ENCODE results near the gene ARL10. TPM values are rescaled to one million over a fixed set of nuclear protein-coding genes. Genes with fewer than 3 reads are reported as not detected.

Gene ARL10
- polyA plus RNA-seq, 1 of the 3 experiments (the other 2 are of a cell fraction), result 4.6 TPM

- no peak for TF ChIP-seq RAD21 (IDR thresholded peaks at IDR 0.05; ENCODE audit: low read length)
- TF ChIP-seq, protein P1, sequence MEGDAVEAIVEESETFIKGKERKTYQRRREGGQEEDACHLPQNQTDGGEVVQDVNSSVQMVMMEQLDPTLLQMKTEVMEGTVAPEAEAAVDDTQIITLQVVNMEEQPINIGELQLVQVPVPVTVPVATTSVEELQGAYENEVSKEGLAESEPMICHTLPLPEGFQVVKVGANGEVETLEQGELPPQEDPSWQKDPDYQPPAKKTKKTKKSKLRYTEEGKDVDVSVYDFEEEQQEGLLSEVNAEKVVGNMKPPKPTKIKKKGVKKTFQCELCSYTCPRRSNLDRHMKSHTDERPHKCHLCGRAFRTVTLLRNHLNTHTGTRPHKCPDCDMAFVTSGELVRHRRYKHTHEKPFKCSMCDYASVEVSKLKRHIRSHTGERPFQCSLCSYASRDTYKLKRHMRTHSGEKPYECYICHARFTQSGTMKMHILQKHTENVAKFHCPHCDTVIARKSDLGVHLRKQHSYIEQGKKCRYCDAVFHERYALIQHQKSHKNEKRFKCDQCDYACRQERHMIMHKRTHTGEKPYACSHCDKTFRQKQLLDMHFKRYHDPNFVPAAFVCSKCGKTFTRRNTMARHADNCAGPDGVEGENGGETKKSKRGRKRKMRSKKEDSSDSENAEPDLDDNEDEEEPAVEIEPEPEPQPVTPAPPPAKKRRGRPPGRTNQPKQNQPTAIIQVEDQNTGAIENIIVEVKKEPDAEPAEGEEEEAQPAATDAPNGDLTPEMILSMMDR (IDR thresholded peaks at IDR 0.05), result no peak
- TF ChIP-seq POLR2AphosphoS5 (IDR thresholded peaks at IDR 0.05; ENCODE audit: low read depth, low read length), result no peak
- no peak for TF ChIP-seq TCF12 (IDR thresholded peaks at IDR 0.05)
Measured at GRCh38 chr5:176400382-176401156, 35.3 kb downstream of the ARL10 start (continued).

- Histone ChIP-seq H3F3A (replicated peaks; ENCODE audit: insufficient read depth) (no peaks in the 10 kb centered on the region), H3K9ac (no peak overlapping the region), H2AFZ (ENCODE audit: low read depth) (no peak overlapping the region), H3K4me2 (no peak overlapping the region), H4K20me1 (ENCODE audit: insufficient read depth) (no peaks in the 10 kb centered on the region), H3K4me1 (ENCODE audit: control insufficient read depth in 1 of 2, insufficient read depth in 2 of 2, low read depth in 1 of 2, low read length in 1 of 2) (peaks cover 0 to 2% of the 10 kb centered on the region in 2 experiments; a peak in 1 of 4 replicates), H3K9me3 (no peaks in the 10 kb centered on the region), H3K79me2 (ENCODE audit: insufficient read depth) (no peaks in the 10 kb centered on the region), H3K9me2 (no peaks in the 10 kb centered on the region), H3K27ac (ENCODE audit: low read depth in 2 of 2, low read length in 1 of 2) (no peak overlapping the region), H3K4me3 (ENCODE audit: low read depth in 2 of 2, low read length in 1 of 2) (no peak overlapping the region), H3K27me3 (ENCODE audit: insufficient read depth) (no peaks in the 10 kb centered on the region), H3K36me3 (replicated peaks in 1 of 2; ENCODE audit: control insufficient read depth in 1 of 2, insufficient read depth in 2 of 2, low read length in 1 of 2) (peaks cover 0 to 2% of the 10 kb centered on the region in 2 experiments)
- TF ChIP-seq NRF1 (IDR thresholded peaks at IDR 0.05; ENCODE audit: low read depth, low read length) (no peak), GATA2 (CRISPR knock-in tag; IDR thresholded peaks at IDR 0.05) (no peak), RXRA (IDR thresholded peaks at IDR 0.05; ENCODE audit: borderline replicate concordance, low read depth) (no peak), RAD21 (IDR thresholded peaks at IDR 0.05; ENCODE audit: low read length) (no peak), TCF12 (IDR thresholded peaks at IDR 0.05) (no peak), PBX3 (IDR thresholded peaks at IDR 0.05) (no peak)
- TF ChIP-seq, protein P2, sequence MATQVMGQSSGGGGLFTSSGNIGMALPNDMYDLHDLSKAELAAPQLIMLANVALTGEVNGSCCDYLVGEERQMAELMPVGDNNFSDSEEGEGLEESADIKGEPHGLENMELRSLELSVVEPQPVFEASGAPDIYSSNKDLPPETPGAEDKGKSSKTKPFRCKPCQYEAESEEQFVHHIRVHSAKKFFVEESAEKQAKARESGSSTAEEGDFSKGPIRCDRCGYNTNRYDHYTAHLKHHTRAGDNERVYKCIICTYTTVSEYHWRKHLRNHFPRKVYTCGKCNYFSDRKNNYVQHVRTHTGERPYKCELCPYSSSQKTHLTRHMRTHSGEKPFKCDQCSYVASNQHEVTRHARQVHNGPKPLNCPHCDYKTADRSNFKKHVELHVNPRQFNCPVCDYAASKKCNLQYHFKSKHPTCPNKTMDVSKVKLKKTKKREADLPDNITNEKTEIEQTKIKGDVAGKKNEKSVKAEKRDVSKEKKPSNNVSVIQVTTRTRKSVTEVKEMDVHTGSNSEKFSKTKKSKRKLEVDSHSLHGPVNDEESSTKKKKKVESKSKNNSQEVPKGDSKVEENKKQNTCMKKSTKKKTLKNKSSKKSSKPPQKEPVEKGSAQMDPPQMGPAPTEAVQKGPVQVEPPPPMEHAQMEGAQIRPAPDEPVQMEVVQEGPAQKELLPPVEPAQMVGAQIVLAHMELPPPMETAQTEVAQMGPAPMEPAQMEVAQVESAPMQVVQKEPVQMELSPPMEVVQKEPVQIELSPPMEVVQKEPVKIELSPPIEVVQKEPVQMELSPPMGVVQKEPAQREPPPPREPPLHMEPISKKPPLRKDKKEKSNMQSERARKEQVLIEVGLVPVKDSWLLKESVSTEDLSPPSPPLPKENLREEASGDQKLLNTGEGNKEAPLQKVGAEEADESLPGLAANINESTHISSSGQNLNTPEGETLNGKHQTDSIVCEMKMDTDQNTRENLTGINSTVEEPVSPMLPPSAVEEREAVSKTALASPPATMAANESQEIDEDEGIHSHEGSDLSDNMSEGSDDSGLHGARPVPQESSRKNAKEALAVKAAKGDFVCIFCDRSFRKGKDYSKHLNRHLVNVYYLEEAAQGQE (IDR thresholded peaks at IDR 0.05; ENCODE audit: low read depth, low read length), result no peak
- ChIA-PET POLR2A (no interaction called here), CTCF (interaction anchor here (0.9 to 1.0 kb wide), 2 partner anchors 15 kb away, joined by 3 to 4 read pairs; no protein-coding TSS in a partner anchor)
- no peak for DNase-seq
- 95% methylated on average over 22 of the region's 22 CpGs for WGBS (ENCODE audit: low lambda C conversion rate)
Measured at GRCh38 chr5:176401281-176402205, 36.3 kb downstream of the ARL10 start.

Data from SK-N-SH (cell line).